Measurements from ENCODE around the gene IGSF8.
A peak's percentile ranks its signal among the peaks of the same experiment; 100 is the strongest.

Gene IGSF8

DNA sequence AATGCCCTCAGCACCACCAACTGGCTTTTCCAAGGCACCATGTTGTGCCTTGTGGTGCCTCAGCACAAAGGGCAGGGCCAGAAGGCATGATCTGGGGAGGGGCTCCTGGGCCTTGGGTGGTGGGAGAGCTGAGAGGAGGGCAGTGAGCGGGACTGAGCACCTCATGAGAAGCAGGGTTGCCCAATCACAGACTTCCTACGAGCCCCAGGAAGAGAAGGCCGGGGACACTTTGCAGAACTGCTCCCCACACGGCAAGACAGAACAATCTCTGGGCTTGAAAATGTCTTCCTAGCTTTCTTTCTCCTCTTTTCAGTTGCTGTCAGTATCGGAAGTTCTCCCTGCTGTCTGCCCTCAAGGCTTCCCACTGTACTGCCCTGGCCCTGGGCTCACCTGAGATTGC, 35.2 kb downstream of the IGSF8 start:
- Histone ChIP-seq H3K9me3 (no peaks in the 10 kb centered on the region), H3K4me3 (ENCODE audit: low read depth, low read length) (no peak overlapping the region), H3K4me1 (no peaks in the 10 kb centered on the region), H3K27me3 (peaks cover 6% of the 10 kb centered on the region), H3K36me3 (no peaks in the 10 kb centered on the region)
- DNase-seq, result no peak
- TF ChIP-seq, protein P1, sequence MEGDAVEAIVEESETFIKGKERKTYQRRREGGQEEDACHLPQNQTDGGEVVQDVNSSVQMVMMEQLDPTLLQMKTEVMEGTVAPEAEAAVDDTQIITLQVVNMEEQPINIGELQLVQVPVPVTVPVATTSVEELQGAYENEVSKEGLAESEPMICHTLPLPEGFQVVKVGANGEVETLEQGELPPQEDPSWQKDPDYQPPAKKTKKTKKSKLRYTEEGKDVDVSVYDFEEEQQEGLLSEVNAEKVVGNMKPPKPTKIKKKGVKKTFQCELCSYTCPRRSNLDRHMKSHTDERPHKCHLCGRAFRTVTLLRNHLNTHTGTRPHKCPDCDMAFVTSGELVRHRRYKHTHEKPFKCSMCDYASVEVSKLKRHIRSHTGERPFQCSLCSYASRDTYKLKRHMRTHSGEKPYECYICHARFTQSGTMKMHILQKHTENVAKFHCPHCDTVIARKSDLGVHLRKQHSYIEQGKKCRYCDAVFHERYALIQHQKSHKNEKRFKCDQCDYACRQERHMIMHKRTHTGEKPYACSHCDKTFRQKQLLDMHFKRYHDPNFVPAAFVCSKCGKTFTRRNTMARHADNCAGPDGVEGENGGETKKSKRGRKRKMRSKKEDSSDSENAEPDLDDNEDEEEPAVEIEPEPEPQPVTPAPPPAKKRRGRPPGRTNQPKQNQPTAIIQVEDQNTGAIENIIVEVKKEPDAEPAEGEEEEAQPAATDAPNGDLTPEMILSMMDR (IDR thresholded peaks at IDR 0.05; ENCODE audit: low read depth, low read length), result no peak

DNA sequence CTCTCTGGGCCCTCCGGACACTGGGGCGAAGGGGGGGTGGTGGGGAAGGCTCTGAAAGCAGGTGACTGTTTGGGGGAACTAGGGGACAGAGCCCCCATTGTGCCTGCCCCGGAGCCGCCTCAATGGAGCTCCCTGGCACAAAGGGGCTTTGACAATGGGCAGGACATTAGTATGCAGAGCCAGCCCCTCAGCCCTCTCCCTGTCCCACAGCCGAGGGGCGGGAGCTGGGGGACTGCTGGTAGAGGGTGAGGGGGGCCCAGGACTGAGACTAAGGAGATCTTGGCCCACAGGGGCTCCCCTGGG, 36.2 kb downstream of the IGSF8 start:
- TF ChIP-seq, protein P1 (IDR thresholded peaks at IDR 0.05; ENCODE audit: low read depth, low read length), result no peak
- H3K4me3 ChIP-seq (ENCODE audit: low read depth, low read length), result no peak overlapping the region
- H3K36me3 ChIP-seq, result no peaks in the 10 kb centered on the region
- peaks cover 13% of the 10 kb centered on the region for H3K27me3 ChIP-seq
- DNase-seq, result no peak
- H3K4me1 ChIP-seq, result no peaks in the 10 kb centered on the region
- H3K9me3 ChIP-seq, result no peaks in the 10 kb centered on the region

- H3K27me3 ChIP-seq, result peaks cover 19% of the 10 kb centered on the region
- TF ChIP-seq, protein P1 (IDR thresholded peaks at IDR 0.05; ENCODE audit: low read depth, low read length), result no peak
- no peak for DNase-seq
- H3K9me3 ChIP-seq, result no peaks in the 10 kb centered on the region
- H3K36me3 ChIP-seq, result no peaks in the 10 kb centered on the region
- H3K4me1 ChIP-seq, result no peaks in the 10 kb centered on the region
- no peak overlapping the region for H3K4me3 ChIP-seq (ENCODE audit: low read depth, low read length)
Observed at GRCh38 chr1:160061369-160062229, 36.8 kb downstream of the IGSF8 start.

GRCh38 chr1:160058087-160058486, 40.3 kb downstream of the IGSF8 start:
- Histone ChIP-seq H3K4me1 (no peaks in the 10 kb centered on the region), H3K4me3 (ENCODE audit: low read depth, low read length) (no peak overlapping the region), H3K27me3 (peaks cover 48% of the 10 kb centered on the region), H3K9me3 (no peaks in the 10 kb centered on the region), H3K36me3 (no peaks in the 10 kb centered on the region)
- TF ChIP-seq, protein P1 (IDR thresholded peaks at IDR 0.05; ENCODE audit: low read depth, low read length), result peak; percentile 49
- no peak for DNase-seq

GRCh38 chr1:160056648-160057169, 41.7 kb downstream of the IGSF8 start:
- TF ChIP-seq, protein P1 (IDR thresholded peaks at IDR 0.05; ENCODE audit: low read depth, low read length), result no peak
- peaks cover 54% of the 10 kb centered on the region for H3K27me3 ChIP-seq
- no peak for DNase-seq
- no peak overlapping the region for H3K4me3 ChIP-seq (ENCODE audit: low read depth, low read length)
- no peaks in the 10 kb centered on the region for H3K36me3 ChIP-seq
- no peaks in the 10 kb centered on the region for H3K4me1 ChIP-seq
- H3K9me3 ChIP-seq, result no peaks in the 10 kb centered on the region

All from BE2C (cell line).